WTC11 (cell line): ENCODE results near the gene ATP2B3. TPM values are rescaled to one million over a fixed set of nuclear protein-coding genes. Genes with fewer than 3 reads are reported as not detected.

Experiments used
- ATAC-seq: fragments of 200-7000 bp; cut with Tn5 transposase; 2 replicates; pipeline ENCODE4 v1.10.0; 2021; ENCODE audit warnings: mild to moderate bottlenecking, moderate library complexity
- CTCF ChIA-PET: fragments of 300-600 bp; sonication (Branson Sonifier 250); formaldehyde crosslinking; loops from one replicate; lab custom pipeline; 2021; ENCODE audit warnings: antibody characterized with exemption; lab: Charles Lee
- POLR2A ChIA-PET: fragments of 350-600 bp; sonication (Branson Sonifier 250); formaldehyde crosslinking; loops from one replicate; lab custom pipeline; 2021; ENCODE audit warnings: antibody characterized with exemption; lab: Charles Lee
- DNase-seq: peaks from one replicate; pipeline ENCODE4 v3.0.0; 2021; ENCODE audit warnings: low spot score
- H3K27ac Mint-ChIP-seq: 2 replicates; pipeline ENCODE4 v1.8.0; 2021; ENCODE audit warnings: mixed read lengths
- H3K27me3 Mint-ChIP-seq: 2 replicates; pipeline ENCODE4 v1.8.0; 2021; ENCODE audit warnings: low read depth, mild to moderate bottlenecking, moderate library complexity, mixed read lengths
- H3K36me3 Mint-ChIP-seq: 2 replicates; pipeline ENCODE4 v1.8.0; 2021; ENCODE audit warnings: mixed read lengths
- H3K4me1 Mint-ChIP-seq: 2 replicates; pipeline ENCODE4 v1.8.0; 2022; ENCODE audit warnings: mixed read lengths
- H3K4me3 Mint-ChIP-seq: 2 replicates; pipeline ENCODE4 v1.8.0; 2021; ENCODE audit warnings: mild to moderate bottlenecking, moderate library complexity, mixed read lengths
- H3K9me3 Mint-ChIP-seq: 2 replicates; pipeline ENCODE4 v1.8.0; 2021; ENCODE audit warnings: mixed read lengths
- E2F4 ChIP-seq: sonication (generic); formaldehyde crosslinking; IDR thresholded peaks from 2 replicates; pipeline ENCODE4 v1.8.1; 2022; ENCODE audit warnings: low read depth, mild to moderate bottlenecking, moderate library complexity, missing genetic modification reagents, borderline replicate concordance
- EMX1 ChIP-seq: fragments of 250-450 bp; sonication (Bioruptor Pico); IDR thresholded peaks from 2 replicates; pipeline ENCODE4 v1.8.0; 2021; ENCODE audit warnings: mild to moderate bottlenecking
- ETV6 ChIP-seq: sonication (generic); formaldehyde crosslinking; IDR thresholded peaks from 2 replicates; pipeline ENCODE4 v1.8.1; 2022; ENCODE audit warnings: mild to moderate bottlenecking, missing genetic modification reagents
- GABPB1 ChIP-seq: sonication (generic); formaldehyde crosslinking; IDR thresholded peaks from 2 replicates; pipeline ENCODE4 v1.8.1; 2023; ENCODE audit warnings: mild to moderate bottlenecking, missing genetic modification reagents
- HMGA2 ChIP-seq: fragments of 250-450 bp; sonication (Bioruptor Pico); IDR thresholded peaks from 2 replicates; pipeline ENCODE4 v1.4.0; 2021; ENCODE audit warnings: mild to moderate bottlenecking, moderate library complexity
- HMGXB4 ChIP-seq: sonication (generic); formaldehyde crosslinking; IDR thresholded peaks from 2 replicates; pipeline ENCODE4 v1.8.1; 2023; ENCODE audit warnings: mild to moderate bottlenecking, moderate library complexity, missing genetic modification reagents
- JUN ChIP-seq: sonication (generic); formaldehyde crosslinking; IDR thresholded peaks from 2 replicates; pipeline ENCODE4 v1.8.0; 2023; ENCODE audit warnings: mild to moderate bottlenecking, missing genetic modification reagents
- KAT7 ChIP-seq: sonication (generic); formaldehyde crosslinking; IDR thresholded peaks from 2 replicates; pipeline ENCODE4 v1.8.1; 2023; ENCODE audit warnings: missing genetic modification reagents, mild to moderate bottlenecking, borderline replicate concordance
- NFE2L1 ChIP-seq: sonication (generic); formaldehyde crosslinking; IDR thresholded peaks from 2 replicates; pipeline ENCODE4 v1.8.1; 2023; ENCODE audit warnings: missing genetic modification reagents
- NR1H2 ChIP-seq: sonication (generic); formaldehyde crosslinking; IDR thresholded peaks from 2 replicates; pipeline ENCODE4 v1.9.0; 2021; ENCODE audit warnings: mild to moderate bottlenecking, moderate library complexity, missing genetic modification reagents
- NR3C1 ChIP-seq: sonication (generic); formaldehyde crosslinking; conservative IDR thresholded peaks from 2 replicates; pipeline ENCODE4 v1.8.1; 2023; ENCODE audit warnings: low read depth, mild to moderate bottlenecking, missing genetic modification reagents
- OVOL2 ChIP-seq: fragments of 250-450 bp; sonication (Bioruptor Pico); IDR thresholded peaks from 2 replicates; pipeline ENCODE4 v1.9.0; 2021; ENCODE audit warnings: mild to moderate bottlenecking, borderline replicate concordance
- PREB ChIP-seq: sonication (generic); formaldehyde crosslinking; IDR thresholded peaks from 2 replicates; pipeline ENCODE4 v1.8.1; 2022; ENCODE audit warnings: mild to moderate bottlenecking, missing genetic modification reagents, moderate library complexity, borderline replicate concordance
- RELA ChIP-seq: sonication (generic); formaldehyde crosslinking; IDR thresholded peaks from 2 replicates; pipeline ENCODE4 v1.8.1; 2022; ENCODE audit warnings: missing genetic modification reagents, mild to moderate bottlenecking, borderline replicate concordance
- SP1 ChIP-seq: sonication (generic); formaldehyde crosslinking; conservative IDR thresholded peaks from 2 replicates; pipeline ENCODE4 v1.8.1; 2022; ENCODE audit warnings: missing genetic modification reagents
- ZNF317 ChIP-seq: sonication (generic); formaldehyde crosslinking; IDR thresholded peaks from 2 replicates; pipeline ENCODE4 v1.8.1; 2023; ENCODE audit warnings: low read depth, mild to moderate bottlenecking, moderate library complexity, missing genetic modification reagents, borderline replicate concordance
- ZNF416 ChIP-seq: fragments of 250-450 bp; sonication (Bioruptor Pico); IDR thresholded peaks from 2 replicates; pipeline ENCODE4 v1.9.0; 2021; ENCODE audit warnings: mild to moderate bottlenecking, inconsistent platforms
- ZNF512 ChIP-seq: sonication (generic); formaldehyde crosslinking; IDR thresholded peaks from 2 replicates; pipeline ENCODE4 v1.8.1; 2022; ENCODE audit warnings: missing genetic modification reagents, borderline replicate concordance
- total RNA-seq: library from RNA; stranded (reverse); gene quantifications from 3 replicates; pipeline ENCODE4 v1.2.3, GENCODE V29; 2021
- TF ChIP-seq, protein P1 (sequence below): fragments of 200-600 bp; IDR thresholded peaks from 2 replicates; pipeline ENCODE4 v1.8.0; 2022; ENCODE audit warnings: antibody characterized with exemption
- TF ChIP-seq, protein P2 (sequence below): fragments of 250-450 bp; sonication (Bioruptor Pico); IDR thresholded peaks from 2 replicates; pipeline ENCODE4 v2.1.2; 2022; ENCODE audit warnings: mild to moderate bottlenecking, moderate library complexity

The ATP2B3 gene
- total RNA-seq, 1 experiment from 2014 or later: 0.28 TPM

GRCh38 chrX:153507484-153508178 lies 9.8 kb upstream of the ATP2B3 start:
- no peaks in the 10 kb centered on the region for H3K36me3 Mint-ChIP-seq
- H3K4me1 Mint-ChIP-seq: 0 out of 2 replicates have a peak, but pooled peaks cover 2% of the 10 kb centered on the region
- DNase-seq: peak; percentile 86
- ChIA-PET CTCF (interaction anchor here (0.6 to 4.2 kb wide), 25 partner anchors 8 to 566 kb away, joined by 3 to 54 read pairs (median 5); partner anchors contain the start of genes ATP2B3, BGN and HAUS7), POLR2A (no interaction called here)
- TF ChIP-seq NR1H2 (CRISPR knock-in tag) (no peak), NR3C1 (CRISPR knock-in tag) (no peak), JUN (CRISPR knock-in tag) (no peak), OVOL2 (CRISPR knock-in tag) (no peak)
- TF ChIP-seq, protein P1, sequence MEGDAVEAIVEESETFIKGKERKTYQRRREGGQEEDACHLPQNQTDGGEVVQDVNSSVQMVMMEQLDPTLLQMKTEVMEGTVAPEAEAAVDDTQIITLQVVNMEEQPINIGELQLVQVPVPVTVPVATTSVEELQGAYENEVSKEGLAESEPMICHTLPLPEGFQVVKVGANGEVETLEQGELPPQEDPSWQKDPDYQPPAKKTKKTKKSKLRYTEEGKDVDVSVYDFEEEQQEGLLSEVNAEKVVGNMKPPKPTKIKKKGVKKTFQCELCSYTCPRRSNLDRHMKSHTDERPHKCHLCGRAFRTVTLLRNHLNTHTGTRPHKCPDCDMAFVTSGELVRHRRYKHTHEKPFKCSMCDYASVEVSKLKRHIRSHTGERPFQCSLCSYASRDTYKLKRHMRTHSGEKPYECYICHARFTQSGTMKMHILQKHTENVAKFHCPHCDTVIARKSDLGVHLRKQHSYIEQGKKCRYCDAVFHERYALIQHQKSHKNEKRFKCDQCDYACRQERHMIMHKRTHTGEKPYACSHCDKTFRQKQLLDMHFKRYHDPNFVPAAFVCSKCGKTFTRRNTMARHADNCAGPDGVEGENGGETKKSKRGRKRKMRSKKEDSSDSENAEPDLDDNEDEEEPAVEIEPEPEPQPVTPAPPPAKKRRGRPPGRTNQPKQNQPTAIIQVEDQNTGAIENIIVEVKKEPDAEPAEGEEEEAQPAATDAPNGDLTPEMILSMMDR: peak; percentile 71
- H3K27me3 Mint-ChIP-seq: no peaks in the 10 kb centered on the region
- no peak overlapping the region for H3K4me3 Mint-ChIP-seq
- no peaks in the 10 kb centered on the region for H3K9me3 Mint-ChIP-seq
- no peak overlapping the region for H3K27ac Mint-ChIP-seq
- peak; percentile 96 for ATAC-seq

- Mint-ChIP-seq H3K4me1 (0 out of 2 replicates have a peak, but pooled peaks cover 2% of the 10 kb centered on the region), H3K27me3 (no peaks in the 10 kb centered on the region)
- POLR2A ChIA-PET: interaction anchor here (0.6 kb wide), 1 partner anchor 40 kb away, joined by 3 read pairs; no protein-coding TSS in a partner anchor
- no peak for DNase-seq
- CTCF ChIA-PET: interaction anchor here (0.6 to 4.2 kb wide), 3 partner anchors 13 to 413 kb away, joined by 3 to 54 read pairs (median 6); partner anchors contain the start of gene HAUS7
- ATAC-seq: no peak
- no peak for TF ChIP-seq ETV6 (CRISPR knock-in tag)
- TF ChIP-seq PREB (CRISPR knock-in tag): no peak
- TF ChIP-seq KAT7 (CRISPR knock-in tag): no peak
- no peak for TF ChIP-seq RELA (CRISPR knock-in tag)
- no peak for TF ChIP-seq NFE2L1 (CRISPR knock-in tag)
- no peak for TF ChIP-seq ZNF317
- no peak for TF ChIP-seq ZNF416
- no peak for TF ChIP-seq E2F4 (CRISPR knock-in tag)
- no peak for TF ChIP-seq HMGA2 (CRISPR knock-in tag)
- no peak for TF ChIP-seq SP1 (CRISPR knock-in tag)
- TF ChIP-seq GABPB1 (CRISPR knock-in tag): no peak
- TF ChIP-seq, protein P2, sequence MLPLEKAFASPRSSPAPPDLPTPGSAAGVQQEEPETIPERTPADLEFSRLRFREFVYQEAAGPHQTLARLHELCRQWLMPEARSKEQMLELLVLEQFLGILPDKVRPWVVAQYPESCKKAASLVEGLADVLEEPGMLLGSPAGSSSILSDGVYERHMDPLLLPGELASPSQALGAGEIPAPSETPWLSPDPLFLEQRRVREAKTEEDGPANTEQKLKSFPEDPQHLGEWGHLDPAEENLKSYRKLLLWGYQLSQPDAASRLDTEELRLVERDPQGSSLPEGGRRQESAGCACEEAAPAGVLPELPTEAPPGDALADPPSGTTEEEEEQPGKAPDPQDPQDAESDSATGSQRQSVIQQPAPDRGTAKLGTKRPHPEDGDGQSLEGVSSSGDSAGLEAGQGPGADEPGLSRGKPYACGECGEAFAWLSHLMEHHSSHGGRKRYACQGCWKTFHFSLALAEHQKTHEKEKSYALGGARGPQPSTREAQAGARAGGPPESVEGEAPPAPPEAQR (CRISPR knock-in tag): no peak
- no peak for TF ChIP-seq EMX1 (CRISPR knock-in tag)
- no peak for TF ChIP-seq HMGXB4 (CRISPR knock-in tag)
- TF ChIP-seq ZNF512 (CRISPR knock-in tag): no peak
- TF ChIP-seq, all 79 proteins: peak for 0
- H3K4me3 Mint-ChIP-seq: no peak overlapping the region
- H3K36me3 Mint-ChIP-seq: no peaks in the 10 kb centered on the region
- H3K27ac Mint-ChIP-seq: no peak overlapping the region
- no peaks in the 10 kb centered on the region for H3K9me3 Mint-ChIP-seq
These were observed 7.8 kb upstream of the ATP2B3 start for GRCh38 chrX:153509592-153509991.
